Measurements from ENCODE around the gene OPTN.

OPTN gene

GRCh38 chr10:13102002-13102794 lies 2.2 kb downstream of the OPTN start:
- no peak overlapping the region for H3K4me3 Mint-ChIP-seq
- no peak for ATAC-seq
- H3K36me3 Mint-ChIP-seq = no peaks in the 10 kb centered on the region
- no peaks in the 10 kb centered on the region for H3K9me3 Mint-ChIP-seq
- no peak overlapping the region for H3K27ac Mint-ChIP-seq
- peaks cover 27% of the 10 kb centered on the region for H3K4me1 Mint-ChIP-seq
- H3K27me3 Mint-ChIP-seq = no peaks in the 10 kb centered on the region

- no peak overlapping the region for H3K4me3 Mint-ChIP-seq
- H3K36me3 Mint-ChIP-seq = no peaks in the 10 kb centered on the region
- no peak overlapping the region for H3K27ac Mint-ChIP-seq
- no peaks in the 10 kb centered on the region for H3K27me3 Mint-ChIP-seq
- peaks cover 37% of the 10 kb centered on the region for H3K4me1 Mint-ChIP-seq
- H3K9me3 Mint-ChIP-seq = no peaks in the 10 kb centered on the region
- no peak for ATAC-seq
Observed at GRCh38 chr10:13103554-13103953, 3.6 kb downstream of the OPTN start.

- H3K4me3 Mint-ChIP-seq = no peak overlapping the region
- H3K4me1 Mint-ChIP-seq = peaks cover 28% of the 10 kb centered on the region
- no peak for ATAC-seq
- H3K9me3 Mint-ChIP-seq = no peaks in the 10 kb centered on the region
- no peaks in the 10 kb centered on the region for H3K27me3 Mint-ChIP-seq
- H3K36me3 Mint-ChIP-seq = no peaks in the 10 kb centered on the region
- H3K27ac Mint-ChIP-seq = no peak overlapping the region
Observed at GRCh38 chr10:13104697-13105096, 4.7 kb downstream of the OPTN start.

- ATAC-seq = no peak
- Mint-ChIP-seq H3K9me3 (no peaks in the 10 kb centered on the region), H3K27ac (no peak overlapping the region), H3K4me3 (no peak overlapping the region), H3K4me1 (peaks cover 28% of the 10 kb centered on the region), H3K27me3 (no peaks in the 10 kb centered on the region), H3K36me3 (peaks cover 4% of the 10 kb centered on the region)
Observed at GRCh38 chr10:13105184-13105583, 5.2 kb downstream of the OPTN start.

- Mint-ChIP-seq H3K4me3 (no peak overlapping the region), H3K4me1 (peaks cover 19% of the 10 kb centered on the region), H3K27ac (no peak overlapping the region)
Observed at GRCh38 chr10:13106387-13107045, 6.6 kb downstream of the OPTN start.

GRCh38 chr10:13110908-13111307 lies 10.9 kb downstream of the OPTN start:
- H3K27ac Mint-ChIP-seq = no peak overlapping the region
- no peak overlapping the region for H3K4me3 Mint-ChIP-seq
- ATAC-seq = no peak
- H3K36me3 Mint-ChIP-seq = peaks cover 31% of the 10 kb centered on the region
- no peaks in the 10 kb centered on the region for H3K9me3 Mint-ChIP-seq
- H3K4me1 Mint-ChIP-seq = peaks cover 11% of the 10 kb centered on the region
- H3K27me3 Mint-ChIP-seq = no peaks in the 10 kb centered on the region

More at GRCh38 chr10:13106387-13107045, 6.6 kb downstream of the OPTN start:
- Mint-ChIP-seq H3K36me3 (peaks cover 7% of the 10 kb centered on the region), H3K9me3 (no peaks in the 10 kb centered on the region), H3K27me3 (no peaks in the 10 kb centered on the region)
- no peak for ATAC-seq

GRCh38 chr10:13113544-13113943 lies 13.6 kb downstream of the OPTN start:
- peaks cover 42% of the 10 kb centered on the region for H3K36me3 Mint-ChIP-seq
- no peak for ATAC-seq
- no peak overlapping the region for H3K4me3 Mint-ChIP-seq
- no peaks in the 10 kb centered on the region for H3K9me3 Mint-ChIP-seq
- H3K4me1 Mint-ChIP-seq = peaks cover 14% of the 10 kb centered on the region
- H3K27ac Mint-ChIP-seq = no peak overlapping the region
- H3K27me3 Mint-ChIP-seq = no peaks in the 10 kb centered on the region

GRCh38 chr10:13115832-13116803 lies 16.2 kb downstream of the OPTN start:
- Mint-ChIP-seq H3K9me3 (no peaks in the 10 kb centered on the region), H3K27ac (no peak overlapping the region), H3K27me3 (no peaks in the 10 kb centered on the region), H3K4me3 (no peak overlapping the region), H3K4me1 (peaks cover 16% of the 10 kb centered on the region), H3K36me3 (peaks cover 58% of the 10 kb centered on the region)
- no peak for ATAC-seq

GRCh38 chr10:13117841-13118783 lies 18.1 kb downstream of the OPTN start:
- Mint-ChIP-seq H3K36me3 (peaks cover 66% of the 10 kb centered on the region), H3K4me3 (peak overlapping the region; percentile 0), H3K27me3 (no peaks in the 10 kb centered on the region), H3K9me3 (no peaks in the 10 kb centered on the region), H3K27ac (no peak overlapping the region), H3K4me1 (peaks cover 16% of the 10 kb centered on the region)
- no peak for ATAC-seq

- Mint-ChIP-seq H3K27me3 (no peaks in the 10 kb centered on the region), H3K36me3 (peaks cover 66% of the 10 kb centered on the region), H3K4me1 (peaks cover 16% of the 10 kb centered on the region), H3K4me3 (no peak overlapping the region), H3K27ac (no peak overlapping the region), H3K9me3 (no peaks in the 10 kb centered on the region)
- no peak for ATAC-seq
Observed at GRCh38 chr10:13118784-13119410, 18.9 kb downstream of the OPTN start.

- H3K27ac Mint-ChIP-seq = no peak overlapping the region
- no peak for ATAC-seq
Observed at GRCh38 chr10:13120786-13121499, 21.0 kb downstream of the OPTN start.

GRCh38 chr10:13121500-13121854 lies 21.5 kb downstream of the OPTN start:
- Mint-ChIP-seq H3K4me1 (peaks cover 16% of the 10 kb centered on the region), H3K36me3 (peaks cover 77% of the 10 kb centered on the region), H3K27me3 (no peaks in the 10 kb centered on the region), H3K4me3 (no peak overlapping the region), H3K27ac (no peak overlapping the region), H3K9me3 (no peaks in the 10 kb centered on the region)
- ATAC-seq = no peak

More at GRCh38 chr10:13120786-13121499, 21.0 kb downstream of the OPTN start:
- Mint-ChIP-seq H3K27me3 (no peaks in the 10 kb centered on the region), H3K4me3 (no peak overlapping the region), H3K36me3 (peaks cover 78% of the 10 kb centered on the region), H3K9me3 (no peaks in the 10 kb centered on the region), H3K4me1 (peaks cover 16% of the 10 kb centered on the region)

- H3K9me3 Mint-ChIP-seq = no peaks in the 10 kb centered on the region
- no peaks in the 10 kb centered on the region for H3K4me1 Mint-ChIP-seq
- no peaks in the 10 kb centered on the region for H3K27me3 Mint-ChIP-seq
- no peak for ATAC-seq
- H3K27ac Mint-ChIP-seq = no peak overlapping the region
- H3K36me3 Mint-ChIP-seq = peaks cover 61% of the 10 kb centered on the region
- H3K4me3 Mint-ChIP-seq = no peak overlapping the region
Observed at GRCh38 chr10:13136651-13137050, 36.7 kb downstream of the OPTN start.

Measured in stimulated activated memory B cell treated with anti-CD40 and anti-IgM and Interleukin-4, amounts not matched to agents 10 μg/mL and 1 μg/mL and 100 μg/mL, for 72 hours (primary cell).